ENCODE results near the gene ANO3.

GRCh38 chr11:26575946-26576345, 244.0 kb downstream of the ANO3 start:
- TF ChIP-seq CTCF (IDR thresholded peaks at IDR 0.05; ENCODE audit: extremely low read depth in 1 of 2, insufficient read depth in 1 of 2, low read depth in 1 of 2, low read length in 2 of 2) (no peak), EZH2 (IDR thresholded peaks at IDR 0.05; ENCODE audit: borderline replicate concordance, low read depth, low read length, severe bottlenecking) (no peak), JUN (IDR thresholded peaks at IDR 0.05; ENCODE audit: borderline replicate concordance, insufficient read depth, insufficient read length, low read depth) (no peak)

All from endothelial cell of umbilical vein (primary cell).